ENCODE results near the gene PHF3.

The PHF3 gene

GRCh38 chr6:63674635-63675034 is 39.0 kb downstream of the PHF3 start:
- no peak for TF ChIP-seq EZH2phosphoT487 (IDR thresholded peaks at IDR 0.05; ENCODE audit: borderline replicate concordance)
- TF ChIP-seq, protein P1, sequence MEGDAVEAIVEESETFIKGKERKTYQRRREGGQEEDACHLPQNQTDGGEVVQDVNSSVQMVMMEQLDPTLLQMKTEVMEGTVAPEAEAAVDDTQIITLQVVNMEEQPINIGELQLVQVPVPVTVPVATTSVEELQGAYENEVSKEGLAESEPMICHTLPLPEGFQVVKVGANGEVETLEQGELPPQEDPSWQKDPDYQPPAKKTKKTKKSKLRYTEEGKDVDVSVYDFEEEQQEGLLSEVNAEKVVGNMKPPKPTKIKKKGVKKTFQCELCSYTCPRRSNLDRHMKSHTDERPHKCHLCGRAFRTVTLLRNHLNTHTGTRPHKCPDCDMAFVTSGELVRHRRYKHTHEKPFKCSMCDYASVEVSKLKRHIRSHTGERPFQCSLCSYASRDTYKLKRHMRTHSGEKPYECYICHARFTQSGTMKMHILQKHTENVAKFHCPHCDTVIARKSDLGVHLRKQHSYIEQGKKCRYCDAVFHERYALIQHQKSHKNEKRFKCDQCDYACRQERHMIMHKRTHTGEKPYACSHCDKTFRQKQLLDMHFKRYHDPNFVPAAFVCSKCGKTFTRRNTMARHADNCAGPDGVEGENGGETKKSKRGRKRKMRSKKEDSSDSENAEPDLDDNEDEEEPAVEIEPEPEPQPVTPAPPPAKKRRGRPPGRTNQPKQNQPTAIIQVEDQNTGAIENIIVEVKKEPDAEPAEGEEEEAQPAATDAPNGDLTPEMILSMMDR (conservative IDR thresholded peaks at IDR 0.05; ENCODE audit: low read length) = no peak
- no peaks in the 10 kb centered on the region for H3K27me3 ChIP-seq (ENCODE audit: insufficient read depth, low read length, poor library complexity, severe bottlenecking)
- no peak overlapping the region for H2AFZ ChIP-seq (ENCODE audit: low read length)
- H3F3A ChIP-seq (ENCODE audit: low read depth) = no peaks in the 10 kb centered on the region
- no peaks in the 10 kb centered on the region for H3K9me2 ChIP-seq (replicated peaks; ENCODE audit: low read depth, low read length)
- no peak overlapping the region for H3K4me3 ChIP-seq (ENCODE audit: low read length, poor library complexity, severe bottlenecking)
- no peaks in the 10 kb centered on the region for H3K9me3 ChIP-seq (ENCODE audit: insufficient read depth, low read depth, low read length)
- H3K9ac ChIP-seq (ENCODE audit: low read depth, low read length, poor library complexity, severe bottlenecking) = no peak overlapping the region
- H3K36me3 ChIP-seq (ENCODE audit: insufficient read depth, low read length) = peaks cover 23% of the 10 kb centered on the region; the same call in 1 of the 2 replicates
- H4K20me1 ChIP-seq (ENCODE audit: insufficient read depth, low read length, poor library complexity, severe bottlenecking) = peaks cover 74% of the 10 kb centered on the region
- H3K79me2 ChIP-seq (ENCODE audit: insufficient read depth, low read length) = peaks cover 92% of the 10 kb centered on the region
- H3K4me2 ChIP-seq (ENCODE audit: low read depth, low read length, poor library complexity, severe bottlenecking) = no peak overlapping the region
- H3K4me1 ChIP-seq (ENCODE audit: insufficient read depth, low read length, poor library complexity, severe bottlenecking) = no peaks in the 10 kb centered on the region

DNA sequence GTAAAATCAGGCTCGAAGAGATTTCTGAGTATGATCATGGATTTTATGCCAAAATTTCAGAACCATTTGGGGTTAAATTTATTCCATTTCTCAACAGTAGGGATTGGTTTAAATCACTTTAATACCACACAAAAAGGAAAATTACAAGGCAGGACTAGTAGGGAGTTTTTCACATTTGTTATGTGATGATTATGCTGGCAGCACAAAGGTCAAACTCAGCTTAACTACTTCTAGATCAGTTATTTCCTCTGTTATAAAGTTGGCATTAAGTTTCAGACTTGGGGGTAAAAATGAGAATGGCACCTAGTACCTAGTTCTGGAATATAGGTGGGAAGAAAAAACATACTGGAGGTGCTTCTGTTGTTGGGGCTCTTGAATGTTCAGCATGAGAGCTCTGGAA is 39.5 kb downstream of the PHF3 start:
- H3K4me1 ChIP-seq (ENCODE audit: insufficient read depth, low read length, poor library complexity, severe bottlenecking) = no peaks in the 10 kb centered on the region

DNA sequence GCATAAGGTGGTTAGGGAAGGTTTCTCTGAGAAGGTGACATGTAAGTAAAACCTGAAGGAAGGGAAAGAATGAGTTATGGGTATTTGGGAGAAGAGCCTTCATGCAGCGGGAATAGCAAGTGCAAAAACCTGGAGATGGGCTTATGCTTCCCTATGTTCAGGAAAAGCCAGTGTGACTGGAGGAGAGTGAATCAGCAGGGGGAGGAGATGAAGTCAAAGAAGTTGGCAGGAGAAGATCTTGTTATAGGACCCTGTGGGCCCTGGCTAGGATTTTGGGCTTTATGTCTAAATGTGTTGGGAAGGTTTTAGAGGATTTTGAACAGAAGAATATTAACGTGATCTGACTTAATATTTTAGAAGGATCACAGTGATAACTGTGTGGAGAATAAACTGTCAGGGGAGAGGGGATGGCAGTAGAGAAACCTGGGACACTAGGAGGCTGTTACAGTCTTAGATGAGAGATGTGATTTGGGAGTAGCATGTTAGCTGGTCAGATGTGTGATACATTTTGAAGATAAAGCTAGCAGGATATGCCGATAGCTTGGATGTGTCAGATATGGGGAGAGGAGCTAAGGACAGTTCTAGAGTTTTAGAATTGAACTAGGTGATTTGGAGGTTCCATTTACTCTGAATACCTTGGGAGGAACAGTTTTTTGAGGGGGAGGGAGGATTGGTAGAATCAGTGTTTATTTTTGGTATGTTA is 41.0 kb downstream of the PHF3 start:
- H4K20me1 ChIP-seq (ENCODE audit: insufficient read depth, low read length, poor library complexity, severe bottlenecking) = peaks cover 76% of the 10 kb centered on the region

More for the DNA sequence above, 39.5 kb downstream of the PHF3 start:
- Histone ChIP-seq H3K9me3 (ENCODE audit: insufficient read depth, low read depth, low read length) (no peaks in the 10 kb centered on the region), H2AFZ (ENCODE audit: low read length) (no peak overlapping the region), H3K79me2 (ENCODE audit: insufficient read depth, low read length) (peaks cover 92% of the 10 kb centered on the region), H3K27me3 (ENCODE audit: insufficient read depth, low read length, poor library complexity, severe bottlenecking) (no peaks in the 10 kb centered on the region), H3K4me3 (ENCODE audit: low read length, poor library complexity, severe bottlenecking) (no peak overlapping the region), H4K20me1 (ENCODE audit: insufficient read depth, low read length, poor library complexity, severe bottlenecking) (peaks cover 76% of the 10 kb centered on the region), H3K9ac (ENCODE audit: low read depth, low read length, poor library complexity, severe bottlenecking) (no peak overlapping the region), H3K4me2 (ENCODE audit: low read depth, low read length, poor library complexity, severe bottlenecking) (no peak overlapping the region), H3K9me2 (replicated peaks; ENCODE audit: low read depth, low read length) (no peaks in the 10 kb centered on the region), H3F3A (ENCODE audit: low read depth) (no peaks in the 10 kb centered on the region), H3K36me3 (ENCODE audit: insufficient read depth, low read length) (peaks cover 26% of the 10 kb centered on the region; the same call in 1 of the 2 replicates)
- TF ChIP-seq, protein P1 (conservative IDR thresholded peaks at IDR 0.05; ENCODE audit: low read length) = no peak
- no peak for TF ChIP-seq EZH2phosphoT487 (IDR thresholded peaks at IDR 0.05; ENCODE audit: borderline replicate concordance)

More for the DNA sequence above, 41.0 kb downstream of the PHF3 start:
- Histone ChIP-seq H3K4me3 (ENCODE audit: low read length, poor library complexity, severe bottlenecking) (no peak overlapping the region), H3F3A (ENCODE audit: low read depth) (no peaks in the 10 kb centered on the region), H2AFZ (ENCODE audit: low read length) (no peak overlapping the region), H3K4me1 (ENCODE audit: insufficient read depth, low read length, poor library complexity, severe bottlenecking) (no peaks in the 10 kb centered on the region), H3K9me2 (replicated peaks; ENCODE audit: low read depth, low read length) (no peaks in the 10 kb centered on the region), H3K4me2 (ENCODE audit: low read depth, low read length, poor library complexity, severe bottlenecking) (no peak overlapping the region), H3K9ac (ENCODE audit: low read depth, low read length, poor library complexity, severe bottlenecking) (no peak overlapping the region), H3K36me3 (ENCODE audit: insufficient read depth, low read length) (peaks cover 37% of the 10 kb centered on the region), H3K9me3 (ENCODE audit: insufficient read depth, low read depth, low read length) (no peaks in the 10 kb centered on the region), H3K79me2 (ENCODE audit: insufficient read depth, low read length) (peaks cover 92% of the 10 kb centered on the region), H3K27me3 (ENCODE audit: insufficient read depth, low read length, poor library complexity, severe bottlenecking) (no peaks in the 10 kb centered on the region)
- TF ChIP-seq, protein P1 (conservative IDR thresholded peaks at IDR 0.05; ENCODE audit: low read length) = no peak
- no peak for TF ChIP-seq EZH2phosphoT487 (IDR thresholded peaks at IDR 0.05; ENCODE audit: borderline replicate concordance)

All from Loucy (cell line).